Measurements from ENCODE around the gene GLS2.
A peak's percentile ranks its signal among the peaks of the same experiment; 100 is the strongest.
"Not testable (repeated sequence)": the region's sequence is repeated elsewhere in the genome, so short reads cannot be mapped to it uniquely, and the experiment has no call there.

GLS2 gene

DNA sequence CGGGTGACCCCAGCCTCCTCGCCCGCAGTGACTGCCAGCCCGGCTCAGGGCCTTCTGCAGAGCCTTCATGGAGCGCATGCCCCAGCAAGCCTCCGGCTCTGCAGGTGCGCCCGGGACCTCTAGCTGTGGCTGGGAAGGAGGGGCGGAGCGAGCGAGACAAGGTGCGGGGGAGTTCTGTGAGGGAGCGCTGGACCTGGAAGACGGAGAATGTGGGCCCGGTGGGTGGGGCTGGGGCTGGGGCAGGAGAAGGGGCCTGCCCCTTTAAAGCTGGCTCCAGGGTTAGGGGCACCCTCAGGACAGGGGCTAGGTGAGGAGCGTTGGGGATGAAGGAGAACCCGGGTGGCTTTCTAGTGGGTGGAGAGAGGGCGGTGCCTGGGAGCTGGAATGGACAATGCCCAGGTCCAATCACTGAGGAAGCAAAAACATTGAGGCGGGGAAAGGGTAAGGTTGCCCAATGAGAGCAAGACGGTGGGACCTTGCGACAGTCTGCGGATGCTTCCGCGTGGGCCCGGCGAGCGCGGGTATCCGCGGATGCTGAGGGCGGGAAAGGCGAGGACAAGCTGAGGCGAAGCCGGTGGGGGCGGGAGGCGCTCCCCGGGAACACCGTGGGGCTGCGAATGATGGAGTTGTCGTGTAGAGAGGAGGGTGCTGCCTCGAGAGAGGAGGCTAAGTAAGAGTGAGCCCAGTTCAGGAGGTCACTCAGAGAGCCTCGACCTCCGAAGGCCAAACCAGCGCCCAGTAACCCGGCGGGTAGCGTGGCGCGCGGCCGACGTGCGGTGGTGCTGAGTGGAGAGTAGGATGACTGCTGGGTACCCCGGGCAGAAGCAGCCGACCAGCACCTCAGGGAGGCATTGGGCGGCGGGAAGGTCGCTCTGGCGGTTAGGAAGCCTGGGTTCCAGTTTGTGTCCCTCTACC lies at the start of gene GLS2:
TSS of gene GLS2 (minus strand) at position 121 of the 915 bp plus-strand sequence. CDS start at position 78, 43 bp downstream.
- DNase-seq = peak; percentile 67

GRCh38 chr12:56537546-56537945 lies 49.6 kb upstream of the GLS2 start:
- no peak for DNase-seq

DNA sequence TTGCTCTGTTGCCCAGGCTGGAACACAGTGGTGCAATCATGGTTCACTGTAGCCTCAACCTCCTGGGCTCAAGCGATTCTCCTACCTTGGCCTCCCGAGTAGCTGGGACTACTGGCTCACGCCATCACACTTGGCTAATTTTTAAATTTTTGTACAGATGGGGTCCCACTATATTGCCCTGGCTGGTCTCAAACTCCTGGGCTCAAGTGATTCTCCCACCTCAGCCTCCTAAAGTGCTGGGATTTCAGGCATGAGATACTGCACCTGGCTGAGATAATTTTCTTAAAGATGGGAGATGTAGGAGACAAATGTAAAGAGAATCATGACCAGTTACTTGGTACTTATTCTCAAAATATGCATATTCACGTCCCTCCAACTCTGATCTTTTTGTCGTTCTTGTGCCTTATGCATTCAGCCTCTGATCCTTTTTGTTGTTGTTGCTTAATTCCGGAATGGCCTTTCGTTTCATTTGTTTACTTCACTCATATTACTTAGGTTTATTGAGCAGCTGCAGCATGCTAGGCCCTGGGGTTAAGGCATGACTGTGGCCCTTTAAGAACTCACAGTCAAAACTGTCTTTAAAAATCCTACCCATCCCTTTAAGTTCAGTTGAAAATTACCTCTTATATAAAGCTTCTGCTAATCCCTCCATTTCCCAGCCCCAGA lies 42.6 kb upstream of the GLS2 start:
- no peak for DNase-seq

DNA sequence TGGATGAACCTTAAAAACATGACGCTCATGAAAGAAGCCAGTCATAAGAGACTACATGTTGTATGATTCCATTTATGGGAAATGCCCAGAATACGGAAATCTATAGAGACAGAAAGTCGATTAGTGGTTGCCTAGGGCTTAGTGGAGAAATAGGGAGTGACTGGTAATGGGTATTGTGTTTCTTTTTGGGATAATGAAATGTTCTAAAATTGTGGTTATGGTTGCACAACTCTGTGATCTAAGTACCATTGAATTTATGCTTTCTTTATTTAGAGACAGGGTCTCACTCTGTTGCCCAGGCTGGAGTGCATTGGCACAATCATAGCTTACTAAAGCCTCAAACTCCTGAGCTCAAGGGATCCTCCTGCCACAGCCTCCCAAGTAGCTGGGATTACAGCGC lies 41.7 kb upstream of the GLS2 start:
- no peak for DNase-seq

GRCh38 chr12:56528846-56529245 lies 40.9 kb upstream of the GLS2 start:
- DNase-seq = no peak

DNA sequence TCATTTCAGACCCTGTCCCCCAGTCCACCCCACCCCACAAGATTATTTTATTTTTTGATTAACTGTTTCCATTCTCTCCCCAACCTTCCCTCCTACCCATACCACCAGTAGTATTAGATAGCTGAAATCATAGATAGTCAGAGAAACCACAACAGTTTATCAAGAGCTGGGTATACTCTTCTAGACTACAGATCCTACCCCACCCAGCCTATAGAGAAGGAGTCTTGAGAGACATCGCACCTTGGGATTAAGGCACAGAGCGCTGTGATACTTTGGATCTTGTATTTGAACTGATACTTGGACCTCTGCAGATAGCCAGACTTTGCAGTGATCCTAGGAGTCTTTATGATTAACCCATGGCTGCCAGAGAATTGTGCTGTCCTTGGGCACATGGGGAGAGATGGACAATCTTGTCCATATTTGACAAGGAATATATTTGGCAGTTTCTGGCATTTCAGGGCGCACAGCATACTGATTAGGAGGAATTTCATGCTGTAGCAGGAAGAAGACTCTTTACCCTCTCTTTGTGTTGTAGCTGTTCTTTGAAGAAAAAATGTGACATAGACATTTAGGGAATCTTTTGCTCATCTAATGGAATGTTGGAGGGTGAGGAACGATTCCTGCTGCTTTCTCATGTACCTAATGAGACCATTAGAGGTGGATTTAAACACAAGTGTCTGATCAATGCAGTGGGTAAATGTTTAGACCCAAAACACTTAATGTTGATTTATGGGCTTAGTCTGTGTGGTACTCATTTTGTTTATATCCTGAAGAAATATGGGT lies 34.6 kb upstream of the GLS2 start:
- DNase-seq = no peak

- peak; percentile 76 for DNase-seq
Measured at GRCh38 chr12:56521590-56522371, 33.8 kb upstream of the GLS2 start, which contains the start of gene RBMS2. Gene RBMS2, plus strand, starts transcription at chr12:56521820. Its CDS starts 204 bp downstream, at chr12:56522024.

- no peak for DNase-seq
Measured at GRCh38 chr12:56521209-56521589, 33.2 kb upstream of the GLS2 start.

GRCh38 chr12:56520506-56520905 lies 32.5 kb upstream of the GLS2 start:
- no peak for DNase-seq

DNA sequence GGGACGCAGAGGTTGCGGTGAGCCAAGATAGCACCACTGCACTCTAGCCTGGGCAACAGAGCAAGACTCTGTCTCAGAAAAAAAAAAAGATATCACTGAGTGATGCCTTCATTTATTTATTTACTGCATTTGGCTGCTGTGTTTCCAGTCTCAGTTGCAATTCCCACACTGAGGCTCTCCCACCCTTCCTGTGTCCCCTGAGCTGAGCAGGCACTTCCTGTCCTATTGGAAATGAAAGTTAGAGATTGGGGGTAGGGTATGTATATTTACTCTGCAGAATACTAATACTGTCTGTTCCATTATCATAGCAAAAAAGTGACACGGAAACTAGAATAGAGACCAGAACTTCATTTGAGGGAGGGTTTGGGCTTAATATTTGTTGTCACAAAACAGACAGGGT lies 32.1 kb upstream of the GLS2 start:
- DNase-seq = no peak

DNA sequence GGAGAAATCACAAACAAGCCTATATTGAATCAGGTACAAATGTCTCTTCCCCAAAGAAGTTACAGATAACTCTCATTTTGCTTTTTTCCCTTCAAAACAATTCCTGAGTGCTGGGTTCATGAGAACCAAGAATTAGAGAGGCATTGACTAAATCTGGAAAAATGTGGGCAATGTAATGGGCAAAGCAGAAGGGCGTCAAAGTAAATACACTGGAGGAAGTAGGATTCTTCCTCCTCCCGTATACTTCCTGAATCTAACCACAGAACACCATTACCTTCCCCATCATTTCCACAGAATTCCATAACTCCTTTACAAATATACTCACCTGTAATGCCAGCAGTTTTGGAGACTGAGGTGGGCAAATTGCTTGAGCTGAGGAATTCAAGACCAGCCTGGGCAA lies 30.6 kb upstream of the GLS2 start:
- DNase-seq = no peak

DNA sequence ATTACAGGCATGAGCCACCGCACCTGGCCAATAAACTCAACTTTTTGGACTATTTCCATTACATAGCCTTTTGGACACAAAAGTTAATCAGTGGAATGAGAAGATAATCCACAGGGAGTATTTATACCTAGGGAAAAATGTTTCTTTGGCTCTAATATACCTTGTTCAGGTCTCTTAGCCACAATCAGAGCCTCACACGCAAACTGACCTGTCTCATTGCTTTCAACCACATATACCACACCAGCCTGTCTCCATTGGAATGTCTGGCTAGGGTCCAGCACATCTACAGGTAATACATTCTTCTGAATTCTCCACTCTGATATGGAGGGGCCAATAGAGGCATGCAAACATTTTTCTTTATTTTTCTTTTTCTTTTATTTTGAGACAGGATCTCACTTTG lies 29.9 kb upstream of the GLS2 start:
- DNase-seq = no peak

GRCh38 chr12:56514014-56514318 lies 26.0 kb upstream of the GLS2 start:
- DNase-seq = not testable (repeated sequence)

DNA sequence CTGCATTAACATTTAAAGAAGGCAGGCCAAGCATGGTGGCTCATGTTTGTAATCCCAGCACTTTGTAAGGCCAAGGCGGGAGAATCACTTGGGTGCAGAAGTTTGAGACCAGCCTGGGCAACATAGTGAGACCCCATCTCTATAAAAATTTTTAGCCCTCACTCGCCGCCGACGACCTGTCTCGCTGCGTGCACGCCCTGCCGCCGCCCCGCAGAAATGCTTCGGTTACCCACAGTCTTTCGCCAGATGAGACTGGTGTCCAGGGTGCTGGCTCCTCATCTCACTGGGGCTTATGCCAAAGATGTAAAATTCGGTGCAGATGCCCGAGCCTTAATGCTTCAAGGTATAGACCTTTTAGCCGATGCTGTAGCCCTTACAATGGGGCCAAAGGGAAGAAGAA lies 22.8 kb upstream of the GLS2 start:
- no peak for DNase-seq

GRCh38 chr12:56499879-56500278 lies 11.9 kb upstream of the GLS2 start:
- not testable (repeated sequence) for DNase-seq

DNA sequence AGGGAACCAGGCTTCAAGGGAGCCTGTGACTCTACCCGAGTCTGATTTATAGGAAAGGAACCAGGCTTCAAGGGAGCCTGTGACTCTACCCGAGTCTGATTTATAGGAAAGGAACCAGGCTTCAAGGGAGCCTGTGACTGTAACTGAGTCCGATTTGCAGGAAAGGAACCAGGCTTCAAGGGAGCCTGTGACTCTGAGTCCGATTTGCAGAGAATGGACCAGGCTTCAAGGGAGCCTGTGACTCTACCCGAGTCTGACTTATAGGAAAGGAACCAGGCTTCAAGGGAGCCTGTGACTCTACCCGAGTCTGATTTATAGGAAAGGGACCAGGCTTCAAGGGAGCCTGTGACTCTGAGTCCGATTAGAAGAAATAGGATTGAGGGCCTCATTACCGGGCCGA lies 11.5 kb upstream of the GLS2 start:
- not testable (repeated sequence) for DNase-seq

DNA sequence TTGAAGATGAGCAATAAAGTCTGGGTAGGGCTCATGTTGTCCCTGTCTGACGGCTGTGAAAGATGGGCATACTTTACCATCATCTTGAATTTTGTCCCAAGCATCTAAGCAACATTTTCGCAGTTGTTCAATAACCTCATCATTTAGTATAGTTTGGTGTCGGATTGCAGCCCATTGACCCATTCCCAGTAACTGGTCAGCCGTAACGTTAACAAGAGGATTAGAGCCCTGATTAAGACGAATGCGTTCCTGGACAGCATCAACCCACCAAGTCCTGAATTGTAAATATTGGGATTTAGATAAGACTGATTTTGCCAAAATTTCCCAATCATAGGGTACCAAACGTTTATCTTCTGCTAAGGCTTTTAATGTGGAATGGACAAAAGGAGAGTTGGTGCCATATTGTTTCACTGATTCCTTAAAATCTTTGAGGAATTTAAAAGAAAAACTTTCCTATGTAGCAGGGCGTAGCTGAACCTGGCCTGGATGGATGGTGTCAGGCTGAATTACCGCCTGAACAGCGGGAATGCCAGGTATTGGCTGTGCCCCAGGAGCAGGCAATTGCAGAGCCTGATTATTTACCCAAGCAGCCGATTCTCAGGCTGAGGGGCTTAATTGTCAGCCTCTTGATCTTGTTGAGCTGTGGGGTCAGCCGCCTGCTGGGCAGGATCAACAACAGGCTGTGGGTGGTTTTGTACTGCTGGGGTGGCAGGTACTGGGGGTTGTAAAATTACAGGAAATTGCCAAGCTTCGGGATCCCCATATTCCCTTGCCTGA lies 10.4 kb upstream of the GLS2 start:
- not testable (repeated sequence) for DNase-seq

DNA sequence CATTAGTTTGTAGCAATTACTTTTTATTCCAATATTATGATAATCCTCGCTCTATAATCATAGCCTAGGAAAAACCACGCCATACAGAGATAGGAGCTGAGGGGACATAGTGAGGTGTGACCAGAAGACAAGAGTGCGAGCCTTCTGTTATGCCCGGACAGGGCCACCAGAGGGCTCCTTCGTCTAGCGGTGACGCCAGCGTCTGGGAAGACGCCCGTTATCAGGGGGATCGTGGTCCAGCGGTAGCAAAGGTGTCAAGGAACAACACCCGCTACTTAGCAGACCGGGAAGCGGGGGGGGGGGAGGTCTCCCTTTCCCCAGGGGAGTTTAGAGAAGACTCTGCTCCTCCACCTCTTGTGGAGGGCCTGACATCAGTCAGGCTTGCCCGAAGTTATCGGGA lies 8.7 kb upstream of the GLS2 start:
- DNase-seq = peak; percentile 67

GRCh38 chr12:56494481-56494880 lies 6.5 kb upstream of the GLS2 start:
- not testable (repeated sequence) for DNase-seq

GRCh38 chr12:56494106-56494415 lies 6.1 kb upstream of the GLS2 start:
- not testable (repeated sequence) for DNase-seq

DNA sequence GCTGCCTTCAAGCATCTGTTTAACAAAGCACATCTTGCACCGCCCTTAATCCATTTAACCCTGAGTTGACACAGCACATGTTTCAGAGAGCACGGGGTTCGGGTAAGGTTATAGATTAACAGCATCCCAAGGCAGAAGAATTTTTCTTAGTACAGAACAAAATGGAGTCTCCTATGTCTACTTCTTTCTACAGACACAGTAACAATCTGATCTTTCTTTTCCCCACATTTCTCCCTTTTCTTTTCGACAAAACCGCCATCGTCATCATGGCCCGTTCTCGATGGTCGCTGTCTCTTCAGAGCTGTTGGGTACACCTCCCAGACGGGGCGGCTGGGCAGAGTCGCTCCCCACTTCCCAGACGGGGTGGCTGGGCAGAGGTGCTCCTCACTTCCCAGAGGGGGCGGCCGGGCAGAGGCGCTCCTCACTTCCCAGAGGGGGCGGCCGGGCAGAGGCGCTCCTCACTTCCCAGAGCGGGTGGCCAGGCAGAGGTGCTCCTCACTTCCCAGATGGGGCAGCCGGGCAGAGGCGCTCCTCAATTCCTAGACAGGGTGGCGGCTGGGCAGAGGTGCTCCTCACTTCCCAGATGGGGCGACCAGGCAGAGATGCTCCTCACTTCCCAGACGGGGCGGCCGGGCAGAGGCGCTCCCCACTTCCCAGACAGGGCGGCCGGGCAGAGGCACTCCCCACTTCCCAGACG lies 5.6 kb upstream of the GLS2 start:
- DNase-seq = not testable (repeated sequence)

Measured in right forelimb (tissue), 1 donor.